Rectal smooth muscle tissue (tissue), 1 donor: ENCODE measurements around the gene NXPH4.

Experiments used
- H3K27ac ChIP-seq: one replicate; pipeline ENCODE4 v1.7.0; 2013; ENCODE audit warnings: low read depth, low read length, inconsistent platforms
- H3K27me3 ChIP-seq: one replicate; pipeline ENCODE4 v1.7.0; 2013; ENCODE audit warnings: low read length; ENCODE audit not compliant: control insufficient read depth, insufficient read depth
- H3K36me3 ChIP-seq: one replicate; pipeline ENCODE4 v1.7.0; 2013; ENCODE audit warnings: low read length; ENCODE audit not compliant: control insufficient read depth, insufficient read depth
- H3K4me1 ChIP-seq: one replicate; pipeline ENCODE4 v1.7.0; 2013; ENCODE audit warnings: low read length; ENCODE audit not compliant: control insufficient read depth, insufficient read depth
- H3K4me3 ChIP-seq: one replicate; pipeline ENCODE4 v1.7.0; 2013; ENCODE audit warnings: low read length
- H3K9ac ChIP-seq: one replicate; pipeline ENCODE4 v1.7.0; 2013; ENCODE audit warnings: low read length

The NXPH4 gene

GRCh38 chr12:57241402-57242310 lies 25.1 kb downstream of the NXPH4 start:
- Histone ChIP-seq H3K9ac (no peak overlapping the region), H3K4me1 (peaks cover 15% of the 10 kb centered on the region), H3K27ac (no peak overlapping the region), H3K36me3 (no peaks in the 10 kb centered on the region), H3K27me3 (peaks cover 51% of the 10 kb centered on the region), H3K4me3 (no peak overlapping the region)

- peaks cover 15% of the 10 kb centered on the region for H3K4me1 ChIP-seq
- no peak overlapping the region for H3K27ac ChIP-seq
- no peaks in the 10 kb centered on the region for H3K36me3 ChIP-seq
- H3K4me3 ChIP-seq = peak overlapping the region; percentile 50
- H3K27me3 ChIP-seq = peaks cover 49% of the 10 kb centered on the region
- H3K9ac ChIP-seq = no peak overlapping the region
Observed at GRCh38 chr12:57242329-57242690, 25.7 kb downstream of the NXPH4 start.

DNA sequence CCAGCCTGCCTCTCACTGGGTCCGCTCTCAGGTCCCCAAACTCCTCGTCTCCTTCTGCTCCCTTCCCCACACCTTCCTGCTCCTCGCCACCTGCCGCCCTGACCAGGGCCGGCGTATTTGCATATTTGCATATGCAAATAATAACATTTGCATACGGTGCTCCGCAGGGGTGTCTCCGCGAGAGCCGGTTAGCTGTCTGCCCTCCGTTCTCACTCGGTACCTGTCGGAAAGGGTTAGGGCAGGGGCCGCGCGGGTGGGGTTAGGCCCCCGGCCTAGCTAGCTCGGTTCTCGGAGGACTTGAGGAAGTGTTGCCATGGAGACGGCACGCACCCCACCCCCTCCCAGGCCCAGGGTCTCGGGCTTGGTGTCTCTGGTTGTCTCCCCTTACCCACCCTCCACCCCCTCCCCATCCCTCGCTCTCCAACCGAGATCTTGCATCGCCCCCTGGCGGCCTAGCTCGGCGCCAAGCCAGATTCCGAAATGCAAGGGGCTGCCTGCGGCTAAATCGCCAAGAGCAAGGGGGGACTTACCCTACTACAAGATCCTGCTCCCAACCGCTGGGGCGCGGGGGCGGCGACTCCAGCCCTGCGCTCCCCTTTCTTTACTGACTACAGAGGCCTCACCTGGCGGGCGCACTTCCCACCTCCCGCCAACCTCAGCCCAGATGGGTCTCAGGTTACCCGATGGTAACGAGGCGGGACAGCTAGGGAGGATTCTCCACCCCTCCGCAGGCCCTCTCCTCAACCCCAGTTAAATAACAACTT lies 26.3 kb downstream of the NXPH4 start:
- H3K9ac ChIP-seq = no peak overlapping the region
- H3K27ac ChIP-seq = no peak overlapping the region
- peaks cover 15% of the 10 kb centered on the region for H3K4me1 ChIP-seq
- peaks cover 43% of the 10 kb centered on the region for H3K27me3 ChIP-seq
- H3K36me3 ChIP-seq = no peaks in the 10 kb centered on the region
- H3K4me3 ChIP-seq = peak overlapping the region; percentile 50

- Histone ChIP-seq H3K4me3 (peak overlapping the region; percentile 37), H3K27me3 (peaks cover 36% of the 10 kb centered on the region), H3K36me3 (no peaks in the 10 kb centered on the region), H3K27ac (no peak overlapping the region), H3K4me1 (peaks cover 15% of the 10 kb centered on the region), H3K9ac (no peak overlapping the region)
Observed at GRCh38 chr12:57243521-57244311, 27.1 kb downstream of the NXPH4 start.

DNA sequence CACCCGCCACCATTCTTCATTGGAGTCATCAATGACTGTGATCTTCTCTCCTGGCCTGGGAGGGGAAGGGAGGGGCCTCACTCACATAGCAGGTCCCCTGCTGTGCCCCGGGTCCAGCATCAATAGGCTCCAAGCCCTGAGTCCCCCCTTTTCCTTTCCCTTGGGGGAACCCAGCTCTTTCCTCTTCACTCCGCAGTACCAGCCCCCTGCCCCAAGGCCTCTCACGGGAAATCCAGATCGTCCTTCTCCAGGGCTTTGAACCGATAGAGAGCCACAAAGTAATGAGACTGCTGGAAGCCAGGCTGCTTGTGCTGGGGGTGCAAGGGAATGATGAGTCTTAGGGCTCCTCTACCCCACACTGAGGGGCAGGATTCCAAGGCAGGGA lies 27.7 kb downstream of the NXPH4 start:
- peaks cover 34% of the 10 kb centered on the region for H3K27me3 ChIP-seq
- peaks cover 15% of the 10 kb centered on the region for H3K4me1 ChIP-seq

GRCh38 chr12:57247041-57247440 lies 30.4 kb downstream of the NXPH4 start:
- Histone ChIP-seq H3K9ac (no peak overlapping the region), H3K27ac (no peak overlapping the region), H3K27me3 (peaks cover 12% of the 10 kb centered on the region), H3K4me1 (peaks cover 6% of the 10 kb centered on the region), H3K36me3 (no peaks in the 10 kb centered on the region), H3K4me3 (no peak overlapping the region)

More for the DNA sequence above, 27.7 kb downstream of the NXPH4 start:
- Histone ChIP-seq H3K36me3 (no peaks in the 10 kb centered on the region), H3K9ac (no peak overlapping the region), H3K4me3 (no peak overlapping the region), H3K27ac (no peak overlapping the region)

GRCh38 chr12:57248934-57249742 lies 32.5 kb downstream of the NXPH4 start:
- Histone ChIP-seq H3K9ac (no peak overlapping the region), H3K4me1 (no peaks in the 10 kb centered on the region), H3K27me3 (peaks cover 3% of the 10 kb centered on the region), H3K4me3 (no peak overlapping the region), H3K36me3 (no peaks in the 10 kb centered on the region), H3K27ac (no peak overlapping the region)

DNA sequence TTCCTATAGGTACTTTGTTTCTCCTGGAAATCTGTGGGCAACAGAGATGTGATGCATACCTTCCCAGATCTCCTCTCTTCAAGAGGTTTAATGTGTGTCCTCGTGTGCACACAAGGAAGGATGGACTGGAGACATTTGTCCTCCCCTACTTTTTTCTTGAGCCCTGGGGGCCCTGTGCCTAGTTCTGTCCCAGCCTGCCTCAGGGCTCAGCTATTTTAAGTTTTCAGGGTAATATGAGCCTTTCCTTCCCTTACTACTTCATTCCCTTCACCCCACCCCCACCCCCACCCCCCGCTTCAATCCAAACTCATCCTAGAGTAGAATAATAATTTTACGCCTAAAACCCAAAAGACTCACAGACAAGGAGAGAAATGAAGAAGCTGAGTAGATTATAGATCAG lies 33.9 kb downstream of the NXPH4 start:
- Histone ChIP-seq H3K27me3 (no peaks in the 10 kb centered on the region), H3K27ac (no peak overlapping the region), H3K4me3 (no peak overlapping the region), H3K9ac (no peak overlapping the region), H3K36me3 (no peaks in the 10 kb centered on the region), H3K4me1 (no peaks in the 10 kb centered on the region)

GRCh38 chr12:57250956-57251355 lies 34.4 kb downstream of the NXPH4 start, which contains the start of gene STAC3:
STAC3 (minus strand) TSS chr12:57251187; CDS start chr12:57249636, 1,551 bp downstream.
- H3K9ac ChIP-seq = no peak within 1 kb of the TSS
- H3K4me1 ChIP-seq = no peaks in the 10 kb centered on the region
- no peak within 1 kb of the TSS for H3K4me3 ChIP-seq
- H3K27me3 ChIP-seq = no peaks in the 10 kb centered on the region
- no peak within 1 kb of the TSS for H3K27ac ChIP-seq
- peaks cover under 1% of the 10 kb centered on the region for H3K36me3 ChIP-seq

GRCh38 chr12:57254506-57255280 lies 38.1 kb downstream of the NXPH4 start:
- Histone ChIP-seq H3K27ac (no peak overlapping the region), H3K9ac (no peak overlapping the region), H3K36me3 (peaks cover 25% of the 10 kb centered on the region), H3K4me3 (no peak overlapping the region), H3K27me3 (no peaks in the 10 kb centered on the region), H3K4me1 (no peaks in the 10 kb centered on the region)

GRCh38 chr12:57255916-57256315 lies 39.3 kb downstream of the NXPH4 start:
- no peak overlapping the region for H3K27ac ChIP-seq
- H3K27me3 ChIP-seq = no peaks in the 10 kb centered on the region
- H3K36me3 ChIP-seq = peaks cover 31% of the 10 kb centered on the region
- H3K4me3 ChIP-seq = no peak overlapping the region
- H3K4me1 ChIP-seq = no peaks in the 10 kb centered on the region
- H3K9ac ChIP-seq = no peak overlapping the region
